SU-DHL-6 (cell line): ENCODE data around the gene RAB3GAP2.

Experiments used
- H2AFZ ChIP-seq: fragments of 200-600 bp; sonication (generic); 2 replicates; pipeline ENCODE4 v1.6.1; 2014; ENCODE audit warnings: low read depth, mild to moderate bottlenecking, moderate library complexity, mixed read lengths, antibody characterized with exemption, low read length; ENCODE audit not compliant: severe bottlenecking
- H3F3A ChIP-seq: fragments of 200-600 bp; shearing (Covaris generic); 2 replicates; pipeline ENCODE4 v1.6.0; 2016; ENCODE audit warnings: antibody characterized with exemption, mild to moderate bottlenecking; ENCODE audit not compliant: insufficient read depth
- H3K27ac ChIP-seq: fragments of 200-600 bp; sonication (generic); 2 replicates; pipeline ENCODE4 v1.5.1; 2016; ENCODE audit warnings: low read depth, mild to moderate bottlenecking, low read length, moderate library complexity, mixed read lengths
- H3K27me3 ChIP-seq: fragments of 200-600 bp; sonication (generic), shearing (Covaris generic); 2 replicates; pipeline ENCODE4 v1.6.0; 2014; ENCODE audit warnings: mild to moderate bottlenecking, low read length
- H3K36me3 ChIP-seq: fragments of 200-600 bp; sonication (generic); 2 replicates; pipeline ENCODE4 v1.6.1; 2014; ENCODE audit warnings: mild to moderate bottlenecking, low read length, mixed read lengths
- H3K4me2 ChIP-seq: fragments of 300-600, 200-600 bp; shearing (Covaris generic), sonication (generic); 2 replicates; pipeline ENCODE4 v1.6.0; 2014; ENCODE audit warnings: low read length, low read depth, mild to moderate bottlenecking; ENCODE audit not compliant: poor library complexity, severe bottlenecking
- H3K4me3 ChIP-seq: fragments of 200-600 bp; sonication (generic); 2 replicates; pipeline ENCODE4 v1.5.1; 2014; ENCODE audit warnings: antibody characterized with exemption, low read length, mild to moderate bottlenecking, mixed read lengths; ENCODE audit not compliant: insufficient read depth, poor library complexity, severe bottlenecking
- H3K79me2 ChIP-seq: fragments of 200-600 bp; sonication (generic); 2 replicates; pipeline ENCODE4 v1.6.1; 2014; ENCODE audit warnings: mild to moderate bottlenecking, low read length, moderate library complexity; ENCODE audit not compliant: insufficient read depth
- H3K9ac ChIP-seq: fragments of 200-600 bp; sonication (generic); 2 replicates; pipeline ENCODE4 v1.7.0; 2014; ENCODE audit warnings: mild to moderate bottlenecking, low read length
- H3K9me2 ChIP-seq: fragments of 200-600 bp; sonication (generic); replicated peaks from 2 replicates; pipeline ENCODE4 v1.6.1; 2014; ENCODE audit warnings: low read length; ENCODE audit not compliant: insufficient read depth
- H3K9me3 ChIP-seq: fragments of 200-600 bp; sonication (generic); 2 replicates; pipeline ENCODE4 v1.6.1; 2014; ENCODE audit warnings: low read length, mixed read lengths; ENCODE audit not compliant: insufficient read depth
- H4K20me1 ChIP-seq: fragments of 200-600 bp; sonication (generic); 2 replicates; pipeline ENCODE4 v1.6.1; 2014; ENCODE audit warnings: low read depth, mild to moderate bottlenecking, antibody characterized with exemption, low read length, moderate library complexity, mixed read lengths
- CTCF ChIP-seq: fragments of 200-600 bp; sonication (generic); IDR thresholded peaks from one replicate; pipeline ENCODE4 v1.5.1; 2017; ENCODE audit warnings: antibody characterized with exemption, mild to moderate bottlenecking, low read length, moderate library complexity; ENCODE audit not compliant: insufficient read depth, poor library complexity, severe bottlenecking
- EZH2phosphoT487 ChIP-seq: fragments of 200-600 bp; sonication (generic), shearing (Covaris generic); conservative IDR thresholded peaks from 2 replicates; pipeline ENCODE4 v1.6.1; 2018; ENCODE audit warnings: mild to moderate bottlenecking, antibody characterized with exemption, low read length, moderate library complexity, mixed read lengths

The RAB3GAP2 gene

GRCh38 chr1:220127076-220127475 lies 145.2 kb downstream of the RAB3GAP2 start:
- H3K27ac ChIP-seq: no peak overlapping the region
- H2AFZ ChIP-seq: no peak overlapping the region
- TF ChIP-seq EZH2phosphoT487 (no peak), CTCF (no peak)
- H3K9me2 ChIP-seq: no peaks in the 10 kb centered on the region
- no peaks in the 10 kb centered on the region for H3K9me3 ChIP-seq
- H3K27me3 ChIP-seq: no peaks in the 10 kb centered on the region
- no peak overlapping the region for H3K4me3 ChIP-seq
- no peaks in the 10 kb centered on the region; the same call in 1 of the 2 replicates for H3F3A ChIP-seq
- H4K20me1 ChIP-seq: 0 out of 2 replicates have a peak, but pooled peaks cover 6% of the 10 kb centered on the region
- peaks cover 18% of the 10 kb centered on the region for H3K36me3 ChIP-seq
- no peak overlapping the region for H3K9ac ChIP-seq
- H3K4me2 ChIP-seq: no peak overlapping the region
- no peaks in the 10 kb centered on the region; the same call in 1 of the 2 replicates for H3K79me2 ChIP-seq

- Histone ChIP-seq H3K27me3 (no peaks in the 10 kb centered on the region), H3K36me3 (peaks cover 16% of the 10 kb centered on the region), H2AFZ (no peak overlapping the region), H3K9me2 (no peaks in the 10 kb centered on the region), H3K4me2 (no peak overlapping the region), H3F3A (no peaks in the 10 kb centered on the region; the same call in 1 of the 2 replicates), H4K20me1 (0 out of 2 replicates have a peak, but pooled peaks cover 6% of the 10 kb centered on the region), H3K79me2 (no peaks in the 10 kb centered on the region; the same call in 1 of the 2 replicates), H3K27ac (no peak overlapping the region), H3K9me3 (no peaks in the 10 kb centered on the region), H3K4me3 (no peak overlapping the region), H3K9ac (no peak overlapping the region)
- TF ChIP-seq CTCF (no peak), EZH2phosphoT487 (no peak)
These were observed 147.7 kb downstream of the RAB3GAP2 start for GRCh38 chr1:220124542-220124941.

GRCh38 chr1:220123889-220124288 lies 148.4 kb downstream of the RAB3GAP2 start:
- H3K79me2 ChIP-seq: no peaks in the 10 kb centered on the region; the same call in 1 of the 2 replicates
- no peaks in the 10 kb centered on the region; the same call in 1 of the 2 replicates for H3F3A ChIP-seq
- TF ChIP-seq CTCF: no peak
- TF ChIP-seq EZH2phosphoT487: no peak
- H3K4me2 ChIP-seq: no peak overlapping the region
- 0 out of 2 replicates have a peak, but pooled peaks cover 6% of the 10 kb centered on the region for H4K20me1 ChIP-seq
- no peak overlapping the region for H3K9ac ChIP-seq
- H3K27me3 ChIP-seq: no peaks in the 10 kb centered on the region
- no peak overlapping the region for H3K4me3 ChIP-seq
- no peaks in the 10 kb centered on the region for H3K9me2 ChIP-seq
- no peak overlapping the region for H3K27ac ChIP-seq
- no peak overlapping the region for H2AFZ ChIP-seq
- H3K36me3 ChIP-seq: peaks cover 13% of the 10 kb centered on the region; the same call in 1 of the 2 replicates
- H3K9me3 ChIP-seq: no peaks in the 10 kb centered on the region
